ENCODE data around the gene TSC22D4.
"Not testable (repeated sequence)": the region's sequence is repeated elsewhere in the genome, so short reads cannot be mapped to it uniquely, and the experiment has no call there.

TSC22D4 gene

DNA sequence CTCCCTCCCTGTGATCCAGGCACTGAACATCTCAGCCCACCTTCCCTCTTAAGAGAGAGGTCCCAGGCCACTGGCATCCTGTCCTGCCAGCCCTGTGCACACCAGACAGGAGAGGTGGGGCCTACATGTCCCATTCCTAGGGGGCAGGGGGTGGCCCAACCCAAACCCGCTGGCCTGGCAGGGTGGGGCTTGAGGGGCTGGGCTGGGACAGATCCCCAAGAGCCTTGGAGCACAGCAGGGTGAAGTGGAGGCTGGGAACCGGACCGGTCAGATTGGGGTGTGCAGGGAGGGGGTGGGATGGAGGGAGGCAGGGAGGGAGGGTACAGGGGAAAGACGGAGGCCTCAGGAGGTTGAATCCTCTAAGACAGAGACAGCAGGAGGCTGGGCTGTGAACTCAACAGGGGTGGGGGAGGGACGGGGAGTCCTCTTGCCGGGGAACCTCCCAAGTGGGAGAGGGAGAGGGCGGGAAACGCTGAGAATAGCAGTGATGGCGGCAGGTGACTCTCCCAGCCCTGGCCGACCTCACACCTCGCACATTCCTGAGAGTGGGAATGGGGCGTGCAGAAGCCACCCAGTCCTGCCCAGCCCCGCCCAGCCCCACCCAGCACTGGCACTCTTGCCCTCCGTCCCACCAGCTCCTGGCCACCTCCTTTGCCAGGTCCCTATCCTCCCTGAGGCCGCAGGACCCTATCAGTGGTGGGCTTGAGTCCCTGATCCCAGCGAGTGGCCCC is 6.7 kb downstream of the TSC22D4 start:
- no peak for DNase-seq

DNA sequence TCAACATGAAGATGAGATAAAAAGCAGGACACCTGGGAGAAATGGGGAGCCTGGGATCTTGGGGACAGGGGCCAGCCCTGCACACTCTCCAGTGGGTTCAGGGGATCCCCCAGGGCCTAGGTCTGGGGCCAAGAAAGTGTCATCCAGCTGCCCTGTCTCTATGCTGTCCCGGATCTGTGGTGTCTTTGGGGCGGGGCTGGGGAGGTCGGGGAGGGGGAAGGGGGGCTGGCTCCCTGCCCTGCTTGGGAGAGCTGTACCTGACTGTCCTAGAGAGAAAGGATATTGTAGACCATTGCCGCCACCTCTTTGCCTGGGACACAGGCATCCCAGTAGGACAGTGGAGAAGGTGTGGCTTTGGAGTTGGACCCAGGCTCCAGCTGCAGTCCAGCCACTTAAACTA is 8.0 kb downstream of the TSC22D4 start:
- DNase-seq = no peak

DNA sequence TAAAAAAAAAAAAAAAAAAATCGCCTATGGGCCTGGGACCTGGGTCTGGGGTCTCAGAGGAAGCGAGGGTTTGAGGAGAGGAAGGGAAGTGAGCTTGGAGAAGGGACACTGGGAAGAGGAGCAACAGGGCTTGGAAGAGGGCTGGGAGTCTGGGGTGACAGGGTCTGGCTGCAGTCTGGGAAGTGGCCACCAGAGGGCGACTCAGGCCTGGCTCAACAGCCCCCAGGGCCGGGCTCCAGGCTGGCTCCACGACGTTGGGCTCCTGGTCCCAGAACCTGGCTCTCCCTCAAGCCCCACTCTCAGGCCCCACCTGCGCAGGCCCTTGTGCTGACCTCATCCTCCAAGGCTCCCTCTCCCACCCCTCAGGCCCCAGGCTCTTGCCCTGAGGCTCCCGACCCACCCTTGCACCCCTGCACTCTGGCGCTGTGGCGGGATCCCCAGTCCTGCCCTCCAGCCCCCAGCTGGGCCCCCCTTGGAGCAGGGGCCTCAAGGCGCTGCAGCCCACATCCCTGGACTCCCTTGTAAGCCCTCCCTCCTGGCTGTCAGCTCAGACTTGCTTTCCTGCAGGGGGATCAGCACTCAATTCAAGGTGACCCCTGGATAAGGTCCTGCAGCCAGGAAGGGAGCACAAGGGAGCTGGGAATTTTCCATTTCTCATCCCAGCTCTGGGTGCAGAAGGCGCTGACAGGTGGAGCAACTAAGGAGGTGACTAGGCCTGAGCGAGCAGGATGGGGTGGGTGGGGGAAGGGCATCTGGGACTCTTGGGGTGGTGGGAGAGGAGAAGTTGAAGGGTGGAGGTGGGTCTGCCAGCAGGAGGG is 9.6 kb downstream of the TSC22D4 start:
- peak; percentile 96 for DNase-seq

DNA sequence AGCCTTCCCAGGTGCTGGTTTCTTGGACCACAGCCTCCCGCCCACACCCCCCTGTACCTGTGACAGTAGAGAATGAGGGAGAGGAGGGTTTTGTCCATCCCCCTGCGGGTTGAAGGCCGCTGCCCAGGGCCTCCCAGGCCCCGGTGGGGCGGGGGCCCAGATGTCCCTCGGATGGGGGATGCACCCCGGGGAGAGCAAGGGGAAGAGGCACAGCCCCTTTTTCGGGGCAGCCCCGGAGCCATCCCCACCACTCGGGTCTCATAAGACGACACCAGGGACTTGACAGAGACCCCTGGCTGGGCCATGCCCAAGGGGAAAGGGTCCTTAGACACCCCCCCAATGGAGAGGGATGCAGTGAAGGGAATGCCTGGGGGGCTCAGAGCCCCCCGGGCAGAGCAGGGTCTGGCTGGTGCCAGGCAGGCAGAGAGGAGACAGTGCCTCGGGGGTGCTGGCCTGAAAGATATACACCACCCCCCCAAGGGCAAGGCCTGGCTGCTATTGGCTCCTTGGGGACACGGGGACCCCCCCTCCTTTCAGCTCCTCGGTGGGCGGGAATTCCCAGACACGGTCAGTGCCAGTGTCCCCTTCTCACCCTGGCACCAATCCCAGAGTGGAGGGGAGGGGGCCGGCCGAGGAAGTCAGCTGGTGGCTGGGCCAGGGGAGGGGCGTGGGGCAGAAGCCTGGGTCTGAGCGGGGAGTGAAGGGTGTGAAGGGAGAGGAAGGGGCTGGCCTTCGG is 11.2 kb downstream of the TSC22D4 start:
- no peak for DNase-seq

DNA sequence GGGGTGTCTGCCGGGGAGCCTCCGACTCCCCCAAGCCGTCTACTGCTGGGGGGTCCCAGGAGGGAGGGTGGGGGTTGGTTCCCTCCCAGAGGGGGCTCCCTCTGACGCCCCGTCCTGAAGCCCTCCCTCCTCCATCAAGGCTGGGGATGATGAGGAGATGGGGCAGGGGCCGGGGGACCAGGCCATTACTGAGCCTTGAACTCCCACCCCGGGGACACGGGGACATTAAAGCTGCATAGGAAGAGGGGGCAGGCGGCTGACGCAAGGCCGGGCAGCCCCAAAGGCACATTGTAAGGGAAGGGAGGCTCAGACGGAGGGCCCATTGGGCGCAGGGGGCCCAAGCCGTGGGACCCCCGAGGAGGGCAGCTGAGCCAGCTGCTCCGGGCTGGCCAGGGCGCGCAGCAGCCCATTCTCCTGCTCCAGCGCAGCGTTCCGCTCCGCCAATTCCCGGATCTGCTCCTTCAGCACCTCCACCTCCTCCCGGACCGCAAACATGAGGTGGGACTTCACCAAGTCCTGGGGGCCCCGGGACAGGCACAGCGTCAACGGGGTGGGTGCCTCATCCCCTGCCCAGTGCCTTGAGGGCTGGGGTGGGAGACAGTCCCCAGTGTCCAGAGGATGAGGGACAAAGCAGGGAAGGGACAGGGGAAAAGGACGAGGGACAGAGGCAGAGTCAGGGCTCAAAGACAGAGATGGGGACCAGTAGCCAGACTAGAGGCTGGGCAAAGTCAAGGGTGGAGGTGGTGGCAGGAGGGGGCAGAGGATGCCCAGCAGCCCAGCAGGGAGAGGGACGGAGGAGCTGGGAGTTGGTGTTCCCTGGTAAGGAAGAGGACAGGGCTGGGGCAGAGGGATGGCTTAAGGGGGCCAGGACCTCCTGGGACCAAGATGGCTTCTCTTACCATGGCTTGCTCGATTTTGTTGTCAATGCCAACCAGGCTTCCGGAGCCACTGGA is 12.1 kb downstream of the TSC22D4 start:
- DNase-seq = no peak

DNA sequence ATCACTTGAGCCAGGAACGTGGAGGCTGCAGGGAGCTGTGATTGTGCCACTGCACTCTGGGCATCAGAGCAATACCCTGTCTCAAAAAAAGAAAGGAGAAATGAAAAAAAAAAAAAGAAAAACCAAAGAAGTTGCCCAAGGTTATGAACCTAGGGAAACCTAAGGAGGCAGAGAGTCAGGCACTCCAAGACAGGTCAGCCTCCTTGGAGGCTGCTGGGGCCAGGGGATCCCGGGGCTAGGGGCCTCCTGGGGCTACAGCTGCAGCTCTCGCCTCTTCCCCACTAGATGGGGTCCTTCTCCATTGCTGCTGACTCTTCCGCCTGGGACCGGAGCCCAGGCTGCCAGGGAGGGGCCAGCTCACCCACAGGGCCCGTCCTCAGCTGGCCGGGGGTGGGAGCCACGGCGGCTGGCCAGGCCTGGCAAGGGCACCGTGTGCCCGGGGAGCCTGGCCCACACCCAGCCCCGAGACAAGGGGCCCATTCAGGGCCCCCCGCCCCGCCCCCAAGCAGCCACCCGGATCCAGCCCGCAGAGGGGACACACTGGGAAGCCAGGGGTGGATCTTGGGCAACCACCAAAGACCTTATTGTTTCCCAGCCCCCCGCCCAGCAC is 13.2 kb downstream of the TSC22D4 start:
- DNase-seq = no peak

DNA sequence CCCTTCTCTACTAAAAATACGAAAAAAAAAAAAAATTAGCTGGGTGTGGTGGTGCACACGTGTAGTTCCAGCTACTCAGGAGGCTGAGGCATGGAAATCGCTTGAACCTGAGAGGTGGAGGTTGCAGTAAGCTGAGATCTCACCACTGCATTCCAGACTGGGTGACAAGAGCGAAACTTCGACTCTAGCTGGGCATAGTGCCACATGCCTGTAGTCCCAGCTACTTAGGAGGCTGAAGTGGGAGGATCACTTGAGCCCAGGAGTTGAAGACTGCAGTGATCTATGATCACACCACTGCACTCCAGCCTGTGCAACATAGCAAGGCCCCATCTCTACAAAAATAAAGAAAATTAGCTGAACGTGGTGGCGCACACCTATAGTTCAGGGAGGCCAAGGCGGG is 13.7 kb downstream of the TSC22D4 start:
- DNase-seq = no peak

DNA sequence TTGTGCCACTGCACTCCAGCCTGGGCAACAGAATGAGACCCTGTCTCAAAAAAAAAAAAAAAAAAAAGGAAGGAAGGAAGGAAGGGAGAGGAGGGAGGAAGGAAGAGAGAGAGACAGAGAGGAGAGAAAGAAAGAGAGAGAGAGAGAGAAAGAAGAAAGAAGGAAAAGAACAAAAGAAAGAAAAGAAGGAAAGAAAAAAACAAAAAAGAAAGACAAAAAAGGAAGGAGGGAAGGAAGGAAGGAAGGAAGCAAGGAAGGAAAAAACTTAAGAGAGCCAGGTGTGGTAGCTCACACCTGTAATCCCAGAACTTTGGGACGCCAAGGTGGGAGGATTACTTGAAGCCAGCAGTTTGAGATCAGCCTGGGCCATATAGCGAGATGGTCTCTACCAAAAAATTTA is 14.2 kb downstream of the TSC22D4 start:
- no peak for DNase-seq

DNA sequence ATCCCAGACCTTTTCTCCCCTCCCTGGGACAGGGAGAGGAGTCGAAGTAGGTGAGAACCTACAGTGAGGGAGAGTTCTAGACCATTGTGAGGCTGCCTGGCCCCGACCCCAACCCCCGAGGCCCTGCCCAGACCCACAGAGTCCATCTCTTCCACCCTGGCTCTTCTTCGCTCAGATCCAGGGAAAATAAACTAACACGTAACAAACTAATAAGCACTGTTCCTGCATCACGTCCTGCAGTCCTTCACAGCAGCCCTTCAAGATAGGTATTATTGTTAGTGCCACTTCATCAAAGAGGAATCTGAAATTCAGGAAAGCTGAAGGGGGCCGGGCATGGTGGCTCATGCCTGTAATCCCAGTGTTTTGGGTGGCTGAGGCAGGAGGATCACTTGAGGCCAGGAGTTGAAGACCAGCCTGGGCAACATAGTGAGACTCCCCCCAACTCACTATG is 14.8 kb downstream of the TSC22D4 start, which contains the start of gene SPACDR:
TSS of gene SPACDR (minus strand) at position 51 of the 451 bp plus-strand sequence. CDS start 235 bp downstream, outside the sequence.
- DNase-seq = no peak

DNA sequence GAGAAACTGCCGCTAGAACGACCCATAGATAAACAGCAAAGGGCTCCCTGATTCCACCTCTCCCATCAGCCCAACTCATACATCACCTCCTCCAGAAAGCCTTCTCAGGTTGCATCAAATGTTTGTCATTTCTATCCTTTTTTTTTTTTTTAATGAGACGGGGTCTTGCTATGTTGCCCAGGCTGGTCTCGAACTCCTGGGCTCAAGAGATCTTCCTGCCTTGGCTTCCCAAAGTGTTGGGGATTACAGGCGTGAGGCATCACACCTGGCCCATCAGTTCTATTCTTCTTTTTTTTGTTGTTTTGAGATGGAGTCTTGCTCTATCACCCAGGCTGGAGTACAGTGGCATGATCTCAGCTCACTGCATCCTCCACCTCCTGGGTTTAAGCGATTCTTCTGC is 22.0 kb downstream of the TSC22D4 start:
- DNase-seq = no peak

DNA sequence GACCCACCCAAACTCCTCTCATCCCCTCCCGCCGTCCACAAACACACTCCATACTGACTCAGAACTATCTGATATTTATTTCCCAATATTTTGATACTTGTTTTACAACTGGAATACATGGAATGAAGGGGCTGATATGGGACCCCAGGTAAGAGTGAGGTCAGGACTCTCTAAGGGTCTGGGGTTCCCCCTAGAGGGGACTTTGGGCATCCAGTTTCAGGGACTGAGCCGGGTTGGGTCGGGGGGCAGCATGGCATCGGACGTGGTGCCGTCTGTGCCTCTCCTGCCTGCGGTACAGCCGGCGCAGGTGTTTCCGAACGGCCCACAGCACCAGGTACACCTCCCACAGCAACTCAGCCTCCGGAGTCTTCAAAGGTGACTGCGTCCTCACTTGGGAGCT is 22.5 kb downstream of the TSC22D4 start:
- DNase-seq = no peak

DNA sequence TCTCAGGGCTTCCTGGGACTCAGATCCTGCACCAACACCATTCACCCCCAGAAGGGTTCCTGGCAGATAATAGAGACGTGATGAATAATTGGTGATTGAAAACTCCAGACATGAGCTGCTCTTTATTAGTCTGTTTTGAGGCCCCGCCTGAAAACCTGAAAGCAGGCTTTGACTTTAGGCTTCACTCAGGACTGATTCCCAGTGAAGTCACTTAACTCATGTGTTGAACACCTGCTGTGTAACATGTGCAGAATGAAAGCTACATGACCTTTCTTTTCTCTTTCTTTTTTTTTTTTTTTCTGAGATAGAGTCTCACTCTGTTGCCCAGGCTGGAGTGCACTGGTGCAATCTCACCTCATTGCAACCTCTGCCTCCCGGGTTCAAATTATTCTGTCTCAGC is 23.8 kb downstream of the TSC22D4 start:
- no peak for DNase-seq

DNA sequence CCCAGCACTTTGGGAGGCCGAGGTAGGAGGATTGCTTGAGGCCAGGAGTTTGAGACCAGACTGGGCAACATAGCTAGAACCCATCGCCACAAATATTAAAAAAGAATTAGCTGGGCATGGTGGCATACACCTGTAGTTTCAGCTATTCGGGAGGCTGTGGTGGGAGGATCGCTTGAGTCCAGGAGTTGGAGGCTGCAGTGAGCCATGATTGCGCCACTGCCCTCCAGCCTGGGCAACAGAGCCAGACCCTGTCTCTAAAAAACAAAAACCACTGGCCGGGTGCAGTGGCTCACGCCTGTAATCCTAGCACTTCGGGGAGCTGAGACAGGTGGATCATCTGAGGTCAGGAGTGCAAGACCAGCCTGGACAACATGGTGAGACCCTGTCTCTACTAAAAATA is 25.2 kb downstream of the TSC22D4 start:
- not testable (repeated sequence) for DNase-seq

DNA sequence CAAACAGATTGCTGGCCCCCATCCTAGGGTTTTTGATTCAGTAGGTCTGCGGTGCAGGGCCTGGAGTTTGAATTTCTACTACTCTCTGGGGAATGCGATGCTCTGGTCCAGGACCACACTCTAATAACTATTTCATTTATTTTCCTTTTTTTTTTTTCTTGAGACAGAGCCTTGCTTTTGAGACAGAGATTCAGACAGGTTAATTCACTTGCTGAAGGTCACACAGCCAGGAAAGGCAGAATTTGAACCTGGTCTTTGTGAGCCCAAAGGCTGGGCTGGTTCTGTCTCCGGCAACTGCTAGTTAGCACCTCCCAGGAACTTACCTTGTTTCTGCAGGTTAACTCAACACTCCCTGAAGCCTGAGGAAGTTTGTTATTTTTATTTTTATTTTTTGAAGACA is 26.5 kb downstream of the TSC22D4 start:
- no peak for DNase-seq

DNA sequence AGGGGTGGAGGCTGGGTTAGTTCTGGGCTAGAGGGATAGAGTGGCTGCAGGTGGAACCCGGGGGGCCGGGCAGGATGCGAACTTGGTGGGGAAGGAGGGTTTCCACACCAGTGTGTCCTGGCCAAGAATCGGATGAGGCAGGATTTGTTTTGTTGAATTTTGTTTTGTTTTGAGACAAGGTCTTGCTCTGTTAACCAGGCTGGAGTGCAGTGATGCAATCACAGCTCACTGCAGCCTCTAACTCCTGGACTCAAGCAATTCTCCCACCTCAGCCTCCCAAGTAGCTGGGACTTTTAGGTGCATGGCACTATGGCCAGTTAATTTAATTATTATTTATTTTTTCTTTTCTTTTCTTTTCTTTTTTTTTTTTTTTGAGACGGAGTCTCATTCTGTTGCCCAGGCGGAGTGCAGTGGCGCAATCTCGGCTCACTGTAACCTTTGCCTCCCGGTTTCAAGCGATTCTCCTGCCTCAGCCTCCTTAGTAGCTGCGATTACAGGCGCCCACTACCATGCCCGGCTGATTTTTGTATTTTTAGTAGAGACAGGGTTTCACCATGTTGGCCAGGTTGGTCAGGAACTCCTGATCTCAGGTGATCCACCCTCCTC is 29.7 kb downstream of the TSC22D4 start:
- DNase-seq = no peak

DNA sequence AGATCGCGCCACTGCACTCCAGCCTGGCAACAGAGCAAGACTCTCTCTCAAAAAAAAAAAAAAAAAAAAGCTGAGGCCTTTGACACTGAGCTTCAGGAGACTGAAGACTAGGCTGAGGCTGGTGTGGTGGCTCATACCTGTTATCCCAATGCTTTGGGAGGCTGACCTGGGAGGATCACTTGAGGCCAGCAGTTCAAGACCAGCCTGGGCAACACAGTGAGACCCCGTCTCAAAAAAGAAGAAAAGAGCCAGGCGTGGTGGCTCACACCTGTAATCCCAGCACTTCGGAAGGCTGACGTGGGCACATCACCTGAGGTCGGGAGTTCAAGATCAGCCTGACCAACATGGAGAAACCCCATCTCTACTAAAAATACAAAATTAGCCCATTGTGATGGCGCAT is 31.7 kb downstream of the TSC22D4 start:
- DNase-seq = not testable (repeated sequence)

DNA sequence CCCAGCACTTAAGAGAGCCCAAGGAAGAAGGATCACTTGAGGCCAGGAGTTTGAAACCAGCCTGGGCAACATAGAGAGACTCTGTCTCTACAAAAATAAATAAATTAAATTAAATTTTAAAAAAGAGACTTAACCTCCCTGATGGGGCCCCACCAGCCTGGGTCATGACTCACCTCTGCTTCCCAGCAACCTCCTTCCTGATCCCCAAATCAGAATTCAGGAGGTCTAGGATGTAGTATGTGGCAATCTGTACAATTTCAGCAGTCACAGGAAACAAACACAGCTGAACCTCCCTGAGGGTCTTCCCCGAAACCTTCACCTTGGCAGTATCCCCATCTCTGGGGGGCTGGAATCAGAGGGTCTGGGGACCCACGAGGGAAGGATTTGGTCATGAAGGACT is 33.0 kb downstream of the TSC22D4 start:
- DNase-seq = no peak

DNA sequence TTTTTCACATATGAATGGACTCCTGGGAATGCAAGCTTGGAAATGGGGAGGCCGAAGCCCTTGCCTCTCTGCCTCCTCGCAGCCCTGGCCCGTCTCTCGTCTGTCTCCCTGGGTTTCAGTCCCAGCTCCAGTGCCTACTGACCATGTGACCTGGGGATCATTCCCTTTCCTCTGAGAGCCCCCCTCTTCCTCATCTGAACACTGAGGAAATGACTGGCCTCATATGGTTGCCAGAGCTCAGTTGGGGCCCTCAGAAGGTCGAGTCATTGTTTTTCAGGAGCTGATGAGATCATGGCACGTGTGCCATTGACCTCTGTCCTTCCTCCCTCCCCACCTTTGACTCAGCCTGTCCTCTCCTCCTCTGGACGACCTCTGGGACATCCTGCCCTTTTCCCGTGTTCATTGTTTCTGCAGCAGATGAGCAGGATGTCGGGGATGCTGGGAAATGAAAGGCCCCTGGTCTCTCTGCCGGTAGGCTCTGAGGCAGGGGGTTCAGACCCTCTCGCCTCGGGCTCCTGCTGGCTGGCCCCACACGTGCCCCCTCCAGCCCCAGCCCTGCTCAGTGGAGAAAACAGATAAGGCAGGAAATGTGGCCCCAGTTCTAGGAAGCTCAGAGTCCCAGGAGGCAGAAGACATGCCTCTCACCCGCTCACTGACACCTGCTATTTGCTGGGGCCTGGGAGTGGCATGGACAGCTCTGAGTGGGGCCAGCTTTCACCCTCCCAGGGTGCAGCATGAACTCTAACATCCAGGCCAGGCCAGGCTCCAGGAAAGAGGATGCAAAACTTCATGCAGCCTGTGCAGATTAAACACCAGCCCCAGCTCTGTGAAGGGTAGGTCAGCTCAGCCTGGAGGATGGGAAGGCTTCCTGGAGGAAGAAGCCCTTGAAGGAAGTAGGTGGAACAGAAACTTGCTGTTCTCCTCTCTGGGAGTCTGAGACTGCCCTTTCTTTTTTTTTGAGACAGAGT is 34.4 kb downstream of the TSC22D4 start:
- DNase-seq = no peak

DNA sequence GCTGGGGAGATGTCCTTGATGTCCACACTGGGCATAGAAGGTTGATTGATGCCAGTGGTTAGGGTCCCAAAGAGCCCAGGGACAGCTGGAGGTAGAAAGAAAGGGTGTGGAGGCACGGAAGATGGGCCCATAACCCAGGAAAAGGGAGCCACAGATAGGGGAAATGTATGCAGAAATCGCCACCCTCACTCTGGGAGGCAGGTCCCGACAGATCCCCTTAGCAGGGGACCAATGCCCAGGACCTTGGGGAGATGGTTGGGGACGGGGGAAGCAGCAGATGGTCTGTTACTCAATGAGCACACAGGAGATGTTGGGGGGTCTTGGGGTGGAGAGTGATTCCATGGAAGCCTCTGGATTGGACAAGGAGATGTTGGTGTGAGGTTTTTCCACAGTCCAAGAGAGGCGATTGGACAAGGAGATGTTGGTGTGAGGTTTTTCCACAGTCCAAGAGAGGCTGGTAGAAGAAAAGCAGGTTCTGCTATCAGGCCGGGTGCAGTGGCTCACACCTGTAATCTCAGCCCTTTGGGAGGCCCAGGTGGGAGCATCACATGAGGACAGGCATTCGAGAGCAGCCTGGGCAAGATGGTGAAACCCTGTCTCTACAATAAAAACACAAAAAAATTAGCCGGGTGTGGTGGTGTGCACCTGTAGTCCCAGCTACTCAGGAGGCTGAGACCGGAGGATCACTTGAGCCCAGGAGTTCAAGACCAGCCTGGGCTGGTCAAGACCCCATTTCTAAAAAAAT is 35.7 kb downstream of the TSC22D4 start:
- DNase-seq = no peak

Measured in activated CD8-positive, alpha-beta memory T cell treated with anti-CD3 and anti-CD28 coated beads for 24 hours (primary cell).